ENCODE measurements around the gene LRIG1. TPM values are rescaled to one million over a fixed set of nuclear protein-coding genes. Genes with fewer than 3 reads are reported as not detected.

Gene LRIG1
- total RNA-seq, 1 donor from 2014 or later = 50.8 TPM

- DNase-seq (ENCODE audit: low spot score) = no peak
- no peak for ATAC-seq
- intact Hi-C loops (cut with DNase I) = no loop called here
Measured at GRCh38 chr3:66476852-66477381, 23.9 kb downstream of the LRIG1 start.

- intact Hi-C loops (cut with DNase I) = no loop called here
- ATAC-seq (no peak), DNase-seq (ENCODE audit: low spot score) (no peak)
Measured at GRCh38 chr3:66475386-66476020, 25.3 kb downstream of the LRIG1 start.

DNA sequence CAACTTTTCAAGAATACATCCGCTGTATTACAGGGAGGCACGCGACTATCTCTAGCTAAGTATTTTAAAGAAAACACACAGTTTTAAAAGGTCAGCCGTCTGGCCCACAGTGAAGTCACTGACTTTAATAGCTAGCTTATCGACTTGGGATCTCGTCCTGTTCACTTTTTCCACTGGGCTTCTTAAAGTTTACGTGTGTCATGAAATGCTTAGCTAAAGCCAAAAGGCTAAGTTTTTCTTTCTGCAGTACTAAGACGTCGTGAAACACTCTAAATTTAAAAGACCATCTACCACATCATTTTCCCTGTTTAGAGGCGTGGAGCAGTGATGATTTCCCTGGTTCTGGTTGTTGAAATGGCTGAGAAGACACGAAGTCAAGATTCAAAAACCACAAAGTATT, 27.1 kb downstream of the LRIG1 start:
- DNase-seq (ENCODE audit: low spot score) = no peak
- no peak for ATAC-seq
- intact Hi-C loops (cut with DNase I) = no loop called here

GRCh38 chr3:66473181-66473580, 27.6 kb downstream of the LRIG1 start:
- DNase-seq (ENCODE audit: low spot score) = no peak
- peak; percentile 53 for ATAC-seq
- intact Hi-C loops (cut with DNase I) = no loop called here

DNA sequence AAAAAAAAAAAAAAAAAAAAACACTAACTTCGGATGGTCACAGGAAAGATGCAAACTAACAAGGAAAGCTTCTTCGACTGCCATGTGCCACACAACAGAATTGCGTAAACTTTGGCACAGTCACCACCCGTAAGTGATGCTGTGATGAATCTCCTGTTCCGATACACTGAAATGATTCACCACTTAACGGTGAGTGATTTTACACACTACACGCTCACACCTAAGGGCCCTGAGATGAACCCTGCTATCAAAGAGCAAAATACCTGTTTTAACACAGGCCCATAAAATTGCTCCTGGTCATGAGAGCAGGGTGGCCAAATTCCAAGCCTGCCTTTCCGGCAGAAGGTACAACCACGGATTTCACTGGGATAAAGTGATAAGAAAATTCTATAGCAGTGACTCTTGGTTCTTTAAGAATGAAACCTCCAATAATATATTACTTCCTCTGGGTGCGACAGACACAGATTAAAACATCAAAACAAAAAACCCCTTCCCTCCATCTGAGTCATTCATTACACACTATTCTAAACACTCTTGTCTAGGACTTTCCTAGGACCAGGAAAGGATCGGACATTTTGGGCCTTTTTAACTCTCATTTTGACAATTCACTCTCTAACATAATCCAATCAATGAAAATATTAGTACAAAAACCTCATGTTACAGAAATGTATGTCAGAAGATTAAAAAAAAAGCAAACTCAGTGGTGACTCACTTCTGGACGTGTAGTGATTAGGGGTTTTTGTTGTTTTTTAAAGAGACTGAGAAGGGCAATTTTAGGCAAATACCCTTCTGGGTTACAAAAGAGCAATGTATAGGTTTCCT, 28.3 kb downstream of the LRIG1 start:
- intact Hi-C loops (cut with DNase I) = no loop called here
- DNase-seq (ENCODE audit: low spot score) (no peak), ATAC-seq (no peak)

- no peak for DNase-seq (ENCODE audit: low spot score)
- intact Hi-C loops (cut with DNase I) = no loop called here
- no peak for ATAC-seq
Measured at GRCh38 chr3:66470956-66471686, 29.7 kb downstream of the LRIG1 start.

- intact Hi-C loops (cut with DNase I) = no loop called here
Measured at GRCh38 chr3:66470285-66470684, 30.5 kb downstream of the LRIG1 start.

DNA sequence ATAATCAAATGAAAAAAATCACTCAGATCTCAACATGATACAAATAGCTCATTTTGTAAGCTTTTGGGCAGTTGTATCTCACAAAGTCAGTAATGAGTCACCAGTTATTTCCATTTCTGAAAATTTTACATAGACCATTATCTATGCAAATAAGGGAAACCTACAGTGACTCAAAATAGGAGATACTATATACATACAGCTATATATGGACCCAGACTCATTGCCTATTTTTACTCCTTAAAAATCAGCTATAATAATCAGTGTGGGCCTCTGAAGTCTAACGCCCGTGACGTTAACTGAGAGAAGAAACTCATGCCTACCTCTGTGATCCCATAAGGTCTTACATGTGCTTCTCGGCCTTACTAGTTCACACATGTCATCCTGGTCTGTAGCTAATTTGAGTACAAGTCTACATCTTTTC, 31.6 kb downstream of the LRIG1 start:
- intact Hi-C loops (cut with DNase I) = no loop called here
- ATAC-seq (no peak), DNase-seq (ENCODE audit: low spot score) (no peak)

More at GRCh38 chr3:66470285-66470684, 30.5 kb downstream of the LRIG1 start:
- no peak for ATAC-seq
- no peak for DNase-seq (ENCODE audit: low spot score)

GRCh38 chr3:66467996-66468735, 32.7 kb downstream of the LRIG1 start:
- DNase-seq (ENCODE audit: low spot score) = no peak
- no peak for ATAC-seq
- intact Hi-C loops (cut with DNase I) = no loop called here

DNA sequence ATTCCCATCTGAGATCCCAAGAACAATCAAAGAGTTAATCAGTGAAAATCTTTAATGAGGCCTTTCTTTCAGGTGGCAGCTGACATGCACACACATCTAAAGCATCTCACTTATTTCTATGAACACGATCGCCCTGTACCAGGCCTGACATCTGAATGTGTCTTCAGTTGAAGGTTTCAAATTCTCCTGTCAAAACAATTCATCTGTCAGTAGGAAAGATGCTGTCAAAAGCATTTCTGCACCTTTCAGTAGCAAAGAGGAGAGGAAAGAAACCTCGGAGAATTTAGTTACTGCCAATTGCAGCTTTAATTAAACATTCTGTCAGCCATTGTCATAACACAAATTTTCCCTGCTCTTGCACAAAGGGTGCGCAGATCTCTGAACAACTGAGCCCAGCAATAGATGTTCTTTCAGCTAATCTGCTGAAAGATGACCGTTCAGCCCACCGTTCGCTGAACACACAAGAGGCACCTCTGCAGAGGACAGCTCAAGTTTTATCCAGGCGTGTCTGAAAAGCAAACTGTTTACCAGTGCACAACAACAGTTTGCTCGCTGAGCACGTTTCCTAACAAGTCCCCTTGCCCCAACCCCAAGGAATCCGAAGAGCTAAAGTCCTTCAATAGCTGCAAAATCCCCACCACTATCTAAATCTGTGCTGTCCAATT, 34.1 kb downstream of the LRIG1 start:
- intact Hi-C loops (cut with DNase I) = no loop called here

GRCh38 chr3:66465587-66465986, 35.2 kb downstream of the LRIG1 start:
- ATAC-seq (no peak), DNase-seq (ENCODE audit: low spot score) (no peak)
- intact Hi-C loops (cut with DNase I) = no loop called here

More for the DNA sequence above, 34.1 kb downstream of the LRIG1 start:
- no peak for ATAC-seq
- no peak for DNase-seq (ENCODE audit: low spot score)

DNA sequence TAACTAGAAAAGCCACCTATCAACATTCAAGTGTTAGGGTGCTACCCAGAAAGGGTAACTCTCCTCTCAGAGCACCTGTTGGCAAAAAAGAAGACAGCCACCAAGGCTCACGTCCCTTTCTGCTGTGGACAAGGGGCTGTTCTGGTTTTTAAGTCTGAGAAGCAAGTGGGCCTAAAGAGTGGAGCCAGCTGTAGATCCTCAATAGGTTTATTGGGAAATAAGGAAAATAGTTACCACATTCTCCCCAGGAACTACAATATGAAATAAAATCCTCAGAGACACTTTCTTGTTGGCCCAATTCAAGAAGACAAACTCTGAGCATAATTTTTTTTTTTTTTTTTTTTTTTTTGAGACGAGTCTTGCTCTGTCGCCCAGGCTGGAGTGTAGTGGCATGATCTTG, 35.8 kb downstream of the LRIG1 start:
- DNase-seq (ENCODE audit: low spot score) = no peak
- ATAC-seq = no peak
- intact Hi-C loops (cut with DNase I) = no loop called here

GRCh38 chr3:66464512-66464894, 36.3 kb downstream of the LRIG1 start:
- ATAC-seq (peak; percentile 85), DNase-seq (ENCODE audit: low spot score) (no peak)
- intact Hi-C loops (cut with DNase I) = no loop called here

DNA sequence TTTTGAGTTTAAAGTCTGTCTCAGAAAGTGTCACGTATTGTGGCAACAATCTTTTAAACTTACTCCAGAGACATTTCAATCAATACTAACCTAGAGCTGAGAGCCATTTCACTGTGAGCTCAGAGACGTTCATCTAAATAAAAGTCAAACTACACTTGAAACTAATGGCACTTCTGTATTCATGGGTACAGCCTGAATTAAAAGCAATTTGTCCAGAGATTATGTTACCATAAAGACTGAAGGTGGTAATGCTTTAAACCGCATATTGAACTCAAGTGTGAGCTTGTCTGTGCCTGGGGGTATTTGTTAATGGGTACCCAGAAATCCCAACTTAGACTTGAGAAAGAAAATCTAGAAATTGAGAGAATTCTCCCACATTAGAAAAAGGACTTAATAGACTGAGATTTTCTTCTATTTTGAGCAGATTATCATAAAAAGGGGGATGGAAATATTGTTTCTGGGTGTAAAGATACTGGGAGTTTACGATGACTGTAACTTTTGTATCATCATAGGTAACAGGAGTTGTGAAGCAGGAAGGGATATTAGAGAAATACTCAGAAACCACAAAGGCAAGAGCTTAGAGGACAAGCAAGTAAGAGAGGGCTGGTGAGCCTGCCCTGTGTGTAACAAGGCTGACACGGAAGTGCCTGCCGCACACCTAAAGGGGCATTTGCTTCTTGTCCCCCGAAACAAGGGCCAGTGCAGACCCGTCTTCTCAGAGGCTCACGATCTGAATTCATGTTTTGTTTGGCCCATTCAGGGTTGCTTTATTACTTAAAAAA, 36.9 kb downstream of the LRIG1 start:
- intact Hi-C loops (cut with DNase I) = no loop called here
- ATAC-seq (peak; percentile 31), DNase-seq (ENCODE audit: low spot score) (no peak)

DNA sequence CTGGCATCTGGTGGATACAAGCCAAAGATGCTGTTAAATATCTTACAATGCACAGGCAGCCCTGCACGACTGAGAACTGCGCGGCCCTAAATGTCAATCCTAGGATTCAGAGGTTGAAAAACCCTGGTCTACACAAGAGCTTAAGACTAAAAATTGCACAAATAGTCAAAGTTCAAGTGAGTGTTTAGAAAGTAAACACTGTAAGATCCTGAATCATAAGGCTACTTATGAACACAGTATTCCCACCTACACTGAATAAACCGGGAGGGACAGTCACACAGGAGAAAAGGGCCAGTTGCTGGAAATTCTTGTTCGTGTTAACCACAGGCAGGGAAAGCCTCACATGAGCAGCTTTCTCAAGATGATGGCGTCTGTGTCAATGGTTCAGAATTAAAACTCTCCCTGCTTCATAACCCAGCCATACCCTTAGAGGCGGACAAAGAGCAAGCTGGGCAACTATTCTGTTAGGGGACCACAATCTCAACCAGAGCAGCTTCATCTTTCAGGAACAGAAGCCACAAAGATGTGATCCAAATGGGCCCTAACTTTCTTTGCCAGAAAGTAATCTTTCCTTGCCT, 37.7 kb downstream of the LRIG1 start:
- ATAC-seq (no peak), DNase-seq (ENCODE audit: low spot score) (no peak)
- intact Hi-C loops (cut with DNase I) = no loop called here

GRCh38 chr3:66457252-66457651, 43.6 kb downstream of the LRIG1 start:
- DNase-seq (ENCODE audit: low spot score) (no peak), ATAC-seq (no peak)
- intact Hi-C loops (cut with DNase I) = no loop called here

DNA sequence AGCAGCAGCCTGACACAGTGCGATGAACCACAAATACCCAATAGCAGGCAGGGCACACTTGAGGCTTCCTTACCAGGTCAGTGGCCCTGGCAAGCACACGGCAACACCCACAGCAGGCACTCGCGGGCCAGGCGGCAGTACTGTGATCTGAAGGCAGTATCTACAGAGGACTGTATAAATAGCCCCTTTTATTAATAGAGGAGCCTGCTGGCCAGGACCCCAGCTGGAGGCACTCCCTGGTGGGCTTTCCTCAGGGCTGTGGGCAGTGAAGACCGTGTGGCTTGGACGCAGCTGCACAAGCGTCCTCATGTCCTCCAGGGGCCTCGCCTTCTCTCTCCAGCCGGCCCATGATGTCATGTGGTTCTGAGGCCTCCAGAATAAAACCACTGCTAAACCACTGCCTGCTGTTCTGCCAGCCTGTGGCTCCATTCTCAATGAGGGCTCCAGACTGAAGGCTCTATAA, 44.1 kb downstream of the LRIG1 start:
- peak; percentile 66 for DNase-seq (ENCODE audit: low spot score)
- ATAC-seq = peak; percentile 81
- intact Hi-C loops (cut with DNase I) = no loop called here

All from sciatic nerve (tissue), 2 donors.